ENCODE measurements around the gene MORN3. TPM values are rescaled to one million over a fixed set of nuclear protein-coding genes. Genes with fewer than 3 reads are reported as not detected.
A peak's percentile ranks its signal among the peaks of the same experiment; 100 is the strongest.

The MORN3 gene
- total RNA-seq, 1 donor from 2014 or later = 0.20 TPM

DNA sequence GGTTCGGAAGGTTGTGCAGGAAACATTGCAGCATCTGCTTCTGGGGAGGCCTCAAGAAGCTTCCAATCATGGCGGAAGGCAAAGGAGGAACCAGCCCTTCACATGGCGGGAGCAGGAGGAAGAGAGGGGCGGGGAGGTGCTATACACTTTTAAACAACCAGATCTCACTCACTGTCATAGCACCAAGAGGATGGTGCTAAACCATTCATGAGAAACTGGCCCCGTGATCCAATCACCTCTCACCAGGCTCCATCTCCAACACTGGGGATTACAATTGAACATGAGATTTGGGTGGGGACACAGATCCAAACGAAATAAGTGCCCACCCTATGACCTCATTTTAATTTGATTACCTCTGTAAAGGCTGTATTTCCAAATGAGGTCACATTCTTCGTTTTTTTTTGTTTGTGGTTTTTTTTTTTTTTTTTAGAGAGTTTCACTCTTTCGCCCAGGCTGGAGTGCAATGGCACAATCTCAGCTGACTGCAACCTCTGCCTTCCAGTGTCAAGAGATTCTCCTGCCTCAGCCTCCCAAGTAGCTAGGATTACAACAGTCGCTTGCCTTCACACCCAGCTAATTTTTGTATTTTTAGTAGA, 54.5 kb downstream of the MORN3 start:
- Mint-ChIP-seq H3K27me3 (no peaks in the 10 kb centered on the region), H3K27ac (no peak overlapping the region), H3K9me3 (no peaks in the 10 kb centered on the region), H3K4me3 (no peak overlapping the region), H3K36me3 (ENCODE audit: low read depth) (no peaks in the 10 kb centered on the region), H3K4me1 (peaks cover 28% of the 10 kb centered on the region)
- no peak for DNase-seq
- CTCF ChIA-PET = no interaction called here
- POLR2A ChIA-PET = interaction anchor here (0.6 to 0.7 kb wide), 2 partner anchors 24 to 1528 kb away, joined by 5 to 8 read pairs; no protein-coding TSS in a partner anchor
- TF ChIP-seq CTCF (IDR thresholded peaks at IDR 0.05) = no peak
- intact Hi-C loops (cut with micrococcal nuclease) = no loop called here
- peak; percentile 13 for ATAC-seq (ENCODE audit: low read depth)

- ATAC-seq (ENCODE audit: low read depth) (peak; percentile 47), DNase-seq (no peak)
- no peaks in the 10 kb centered on the region for H3K27me3 Mint-ChIP-seq
- H3K4me1 Mint-ChIP-seq = peaks cover 14% of the 10 kb centered on the region
- intact Hi-C loops (cut with micrococcal nuclease) = no loop called here
- POLR2A ChIA-PET = interaction anchor here (0.5 to 0.7 kb wide), 2 partner anchors 23 to 55 kb away, joined by 4 to 8 read pairs; no protein-coding TSS in a partner anchor
- H3K4me3 Mint-ChIP-seq = no peak overlapping the region
- TF ChIP-seq CTCF (IDR thresholded peaks at IDR 0.05) = no peak
- H3K9me3 Mint-ChIP-seq = no peaks in the 10 kb centered on the region
- H3K36me3 Mint-ChIP-seq (ENCODE audit: low read depth) = no peaks in the 10 kb centered on the region
- H3K27ac Mint-ChIP-seq = no peak overlapping the region
- CTCF ChIA-PET = interaction anchor here (0.9 kb wide), 1 partner anchor 61 kb away, joined by 4 read pairs; no protein-coding TSS in a partner anchor
These were observed 56.0 kb downstream of the MORN3 start for GRCh38 chr12:121613462-121613861.

DNA sequence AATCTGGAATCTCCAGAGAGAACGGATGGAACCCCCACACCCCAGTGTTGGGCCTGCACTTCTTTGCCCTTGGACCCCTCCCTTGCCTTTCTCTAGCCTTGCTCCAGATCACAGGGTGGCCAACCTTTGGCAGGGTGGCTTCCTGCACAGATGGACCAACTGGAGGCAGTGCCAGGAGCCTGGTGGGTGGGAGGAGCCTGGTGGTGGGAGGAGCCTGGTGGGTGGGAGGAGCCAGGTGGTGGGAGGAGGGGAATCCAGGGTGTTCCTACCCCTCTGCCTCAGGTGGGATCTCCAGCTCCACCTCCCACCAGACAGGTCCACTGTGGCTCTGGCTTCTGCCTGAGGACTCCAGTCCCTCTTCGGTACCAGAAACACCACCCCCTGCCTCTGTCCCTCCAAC, 58.1 kb downstream of the MORN3 start:
- ChIA-PET POLR2A (interaction anchor here (0.7 kb wide), 1 partner anchor 342 kb away, joined by 4 read pairs; no protein-coding TSS in a partner anchor), CTCF (no interaction called here)
- no peak overlapping the region for H3K4me3 Mint-ChIP-seq
- peak; percentile 42 for ATAC-seq (ENCODE audit: low read depth)
- no peaks in the 10 kb centered on the region for H3K27me3 Mint-ChIP-seq
- H3K9me3 Mint-ChIP-seq = no peaks in the 10 kb centered on the region
- H3K27ac Mint-ChIP-seq = no peak overlapping the region
- intact Hi-C loops (cut with micrococcal nuclease) = no loop called here
- H3K4me1 Mint-ChIP-seq = peaks cover 13% of the 10 kb centered on the region
- DNase-seq = no peak
- H3K36me3 Mint-ChIP-seq (ENCODE audit: low read depth) = no peaks in the 10 kb centered on the region
- TF ChIP-seq CTCF (IDR thresholded peaks at IDR 0.05) = no peak

GRCh38 chr12:121610239-121611149, 59.0 kb downstream of the MORN3 start:
- no peak for ATAC-seq (ENCODE audit: low read depth)
- intact Hi-C loops (cut with micrococcal nuclease) = no loop called here

More at GRCh38 chr12:121610239-121611149, 59.0 kb downstream of the MORN3 start:
- CTCF ChIA-PET = interaction anchor here (1.3 kb wide), 1 partner anchor 17 kb away, joined by 3 read pairs; no protein-coding TSS in a partner anchor
- H3K4me1 Mint-ChIP-seq = peaks cover 10% of the 10 kb centered on the region
- POLR2A ChIA-PET = interaction anchor here (0.7 to 1.5 kb wide), 4 partner anchors 10 to 58 kb away, joined by 3 to 6 read pairs (median 4); no protein-coding TSS in a partner anchor
- H3K9me3 Mint-ChIP-seq = no peaks in the 10 kb centered on the region
- no peaks in the 10 kb centered on the region for H3K27me3 Mint-ChIP-seq
- TF ChIP-seq CTCF (IDR thresholded peaks at IDR 0.05) = no peak
- no peak for DNase-seq
- H3K36me3 Mint-ChIP-seq (ENCODE audit: low read depth) = no peaks in the 10 kb centered on the region
- H3K4me3 Mint-ChIP-seq = no peak overlapping the region
- no peak overlapping the region for H3K27ac Mint-ChIP-seq

All from activated B cell treated with CpG ODN at 0.5 μM for 24 hours (primary cell).